ENCODE data around the gene THBS2.

Gene THBS2

GRCh38 chr6:169247991-169248390, 5.7 kb downstream of the THBS2 start:
- DNase-seq, result no peak

- no peak for DNase-seq
These were observed 6.2 kb downstream of the THBS2 start for GRCh38 chr6:169247419-169247818.

- DNase-seq, result no peak
These were observed 7.2 kb downstream of the THBS2 start for GRCh38 chr6:169246445-169246844.

GRCh38 chr6:169244684-169245383, 8.8 kb downstream of the THBS2 start:
- DNase-seq, result no peak

GRCh38 chr6:169243661-169244060, 10.0 kb downstream of the THBS2 start:
- DNase-seq, result no peak

GRCh38 chr6:169243186-169243585, 10.5 kb downstream of the THBS2 start:
- DNase-seq, result no peak

- DNase-seq, result no peak
These were observed 11.8 kb downstream of the THBS2 start for GRCh38 chr6:169241688-169242350.

- DNase-seq, result no peak
These were observed 12.9 kb downstream of the THBS2 start for GRCh38 chr6:169240591-169241390.

- no peak for DNase-seq
These were observed 13.5 kb downstream of the THBS2 start for GRCh38 chr6:169240125-169240524.

GRCh38 chr6:169239181-169239580, 14.5 kb downstream of the THBS2 start:
- no peak for DNase-seq

GRCh38 chr6:169238766-169239165, 14.9 kb downstream of the THBS2 start:
- no peak for DNase-seq

GRCh38 chr6:169237496-169238134, 16.0 kb downstream of the THBS2 start:
- DNase-seq, result no peak

GRCh38 chr6:169236988-169237387, 16.7 kb downstream of the THBS2 start:
- no peak for DNase-seq

- no peak for DNase-seq
These were observed 17.1 kb downstream of the THBS2 start for GRCh38 chr6:169236545-169236944.

- DNase-seq, result no peak
These were observed 18.4 kb downstream of the THBS2 start for GRCh38 chr6:169235286-169235685.

- DNase-seq, result no peak
These were observed 19.0 kb downstream of the THBS2 start for GRCh38 chr6:169234634-169235033.

- DNase-seq, result no peak
These were observed 19.8 kb downstream of the THBS2 start for GRCh38 chr6:169233832-169234231.

- no peak for DNase-seq
These were observed 20.5 kb downstream of the THBS2 start for GRCh38 chr6:169233181-169233580.

- DNase-seq, result no peak
These were observed 21.1 kb downstream of the THBS2 start for GRCh38 chr6:169232507-169232931.

GRCh38 chr6:169231790-169232506, 21.7 kb downstream of the THBS2 start:
- DNase-seq, result no peak

- DNase-seq, result no peak
These were observed 22.5 kb downstream of the THBS2 start for GRCh38 chr6:169230946-169231789.

GRCh38 chr6:169230322-169230665, 23.4 kb downstream of the THBS2 start:
- no peak for DNase-seq

Data from NCI-H1417 (cell line).